ENCODE results near the gene ALG9. TPM values are rescaled to one million over a fixed set of nuclear protein-coding genes. Genes with fewer than 3 reads are reported as not detected.

Gene ALG9
- polyA plus RNA-seq, 2 of the 4 experiments (the other 2 are of a cell fraction) = 15.3 to 33.3 TPM

DNA sequence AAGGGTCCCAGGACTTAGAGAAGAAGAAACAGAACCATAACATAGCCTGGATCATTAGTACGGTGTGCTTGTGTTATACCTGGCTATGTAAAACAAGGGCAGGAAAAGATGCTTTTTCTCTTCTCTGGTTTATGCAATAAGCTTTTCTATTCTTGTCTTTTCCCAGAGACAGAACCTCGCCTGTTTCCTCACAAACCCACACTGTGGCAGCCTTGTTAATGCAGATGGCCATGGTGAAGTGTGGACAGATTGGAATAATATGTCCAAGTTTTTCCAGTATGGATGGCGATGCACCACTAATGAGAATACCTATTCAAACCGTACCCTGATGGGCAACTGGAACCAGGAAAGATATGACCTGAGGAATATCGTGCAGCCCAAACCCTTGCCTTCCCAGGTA lies 10.8 kb upstream of the ALG9 start:
- no peak overlapping the region for H3K27ac ChIP-seq
- TF ChIP-seq RNF2 (IDR thresholded peaks at IDR 0.05; ENCODE audit: borderline replicate concordance, low read depth) (no peak), RARB (CRISPR knock-in tag; IDR thresholded peaks at IDR 0.05) (no peak), HOXA7 (CRISPR knock-in tag; IDR thresholded peaks at IDR 0.05) (no peak), EP300 (IDR thresholded peaks at IDR 0.05) (no peak)
- TF ChIP-seq, protein P1, sequence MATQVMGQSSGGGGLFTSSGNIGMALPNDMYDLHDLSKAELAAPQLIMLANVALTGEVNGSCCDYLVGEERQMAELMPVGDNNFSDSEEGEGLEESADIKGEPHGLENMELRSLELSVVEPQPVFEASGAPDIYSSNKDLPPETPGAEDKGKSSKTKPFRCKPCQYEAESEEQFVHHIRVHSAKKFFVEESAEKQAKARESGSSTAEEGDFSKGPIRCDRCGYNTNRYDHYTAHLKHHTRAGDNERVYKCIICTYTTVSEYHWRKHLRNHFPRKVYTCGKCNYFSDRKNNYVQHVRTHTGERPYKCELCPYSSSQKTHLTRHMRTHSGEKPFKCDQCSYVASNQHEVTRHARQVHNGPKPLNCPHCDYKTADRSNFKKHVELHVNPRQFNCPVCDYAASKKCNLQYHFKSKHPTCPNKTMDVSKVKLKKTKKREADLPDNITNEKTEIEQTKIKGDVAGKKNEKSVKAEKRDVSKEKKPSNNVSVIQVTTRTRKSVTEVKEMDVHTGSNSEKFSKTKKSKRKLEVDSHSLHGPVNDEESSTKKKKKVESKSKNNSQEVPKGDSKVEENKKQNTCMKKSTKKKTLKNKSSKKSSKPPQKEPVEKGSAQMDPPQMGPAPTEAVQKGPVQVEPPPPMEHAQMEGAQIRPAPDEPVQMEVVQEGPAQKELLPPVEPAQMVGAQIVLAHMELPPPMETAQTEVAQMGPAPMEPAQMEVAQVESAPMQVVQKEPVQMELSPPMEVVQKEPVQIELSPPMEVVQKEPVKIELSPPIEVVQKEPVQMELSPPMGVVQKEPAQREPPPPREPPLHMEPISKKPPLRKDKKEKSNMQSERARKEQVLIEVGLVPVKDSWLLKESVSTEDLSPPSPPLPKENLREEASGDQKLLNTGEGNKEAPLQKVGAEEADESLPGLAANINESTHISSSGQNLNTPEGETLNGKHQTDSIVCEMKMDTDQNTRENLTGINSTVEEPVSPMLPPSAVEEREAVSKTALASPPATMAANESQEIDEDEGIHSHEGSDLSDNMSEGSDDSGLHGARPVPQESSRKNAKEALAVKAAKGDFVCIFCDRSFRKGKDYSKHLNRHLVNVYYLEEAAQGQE (IDR thresholded peaks at IDR 0.05) = no peak
- no peak overlapping the region for H3K4me2 ChIP-seq
- ATAC-seq (no peak), FAIRE-seq (no peak), DNase-seq (ENCODE audit: low read depth in 1 of 2, low spot score in 1 of 2) (no peak)
- 87% methylated on average over 5 of the region's 5 CpGs for WGBS (ENCODE audit: missing lambda C conversion rate)
- no peaks in the 10 kb centered on the region for H3K9me3 ChIP-seq
- CTCF ChIA-PET = interaction anchor here (0.9 to 1.5 kb wide), 4 partner anchors 11 to 100 kb away, joined by 3 to 4 read pairs (median 3); partner anchors contain the start of gene ALG9
- no peak overlapping the region for H3K4me3 ChIP-seq
- POLR2A ChIA-PET = interaction anchor here (1.7 kb wide), 1 partner anchor 45 kb away, joined by 7 read pairs; no protein-coding TSS in a partner anchor
- H3K4me1 ChIP-seq = peaks cover 9% of the 10 kb centered on the region; the same call in 1 of the 3 replicates

GRCh38 chr11:111879637-111879960 lies 8.2 kb upstream of the ALG9 start:
- Histone ChIP-seq H3K4me3 (peak overlapping the region; percentile 78), H3K9me3 (no peaks in the 10 kb centered on the region), H3K4me1 (peaks cover 9% of the 10 kb centered on the region; the same call in 1 of the 3 replicates), H3K4me2 (peak overlapping the region; percentile 84), H3K27ac (peak overlapping the region; percentile 80 to 99)
- ATAC-seq (peak; percentile 3 to 15; a peak in 3 of 6 replicates), DNase-seq (ENCODE audit: low read depth in 1 of 2, low spot score in 1 of 2) (no peak), FAIRE-seq (no peak)
- no peak for TF ChIP-seq ZNF302 (CRISPR knock-in tag; IDR thresholded peaks at IDR 0.05)
- TF ChIP-seq PHF8 (IDR thresholded peaks at IDR 0.05; ENCODE audit: borderline replicate concordance, low read depth) = peak; percentile 28; the same call in 1 of the 2 replicates
- TF ChIP-seq, protein P2, sequence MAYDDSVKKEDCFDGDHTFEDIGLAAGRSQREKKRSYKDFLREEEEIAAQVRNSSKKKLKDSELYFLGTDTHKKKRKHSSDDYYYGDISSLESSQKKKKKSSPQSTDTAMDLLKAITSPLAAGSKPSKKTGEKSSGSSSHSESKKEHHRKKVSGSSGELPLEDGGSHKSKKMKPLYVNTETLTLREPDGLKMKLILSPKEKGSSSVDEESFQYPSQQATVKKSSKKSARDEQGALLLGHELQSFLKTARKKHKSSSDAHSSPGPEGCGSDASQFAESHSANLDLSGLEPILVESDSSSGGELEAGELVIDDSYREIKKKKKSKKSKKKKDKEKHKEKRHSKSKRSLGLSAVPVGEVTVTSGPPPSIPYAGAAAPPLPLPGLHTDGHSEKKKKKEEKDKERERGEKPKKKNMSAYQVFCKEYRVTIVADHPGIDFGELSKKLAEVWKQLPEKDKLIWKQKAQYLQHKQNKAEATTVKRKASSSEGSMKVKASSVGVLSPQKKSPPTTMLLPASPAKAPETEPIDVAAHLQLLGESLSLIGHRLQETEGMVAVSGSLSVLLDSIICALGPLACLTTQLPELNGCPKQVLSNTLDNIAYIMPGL (CRISPR knock-in tag; IDR thresholded peaks at IDR 0.05; ENCODE audit: borderline replicate concordance) = no peak
- 47% methylated on average over 6 of the region's 6 CpGs for WGBS (ENCODE audit: missing lambda C conversion rate)
- POLR2A ChIA-PET = interaction anchor here (1.1 kb wide), 1 partner anchor 47 kb away, joined by 7 read pairs; no protein-coding TSS in a partner anchor
- CTCF ChIA-PET = interaction anchor here (0.9 to 1.0 kb wide), 3 partner anchors 34 to 102 kb away, joined by 3 to 6 read pairs (median 3); no protein-coding TSS in a partner anchor

DNA sequence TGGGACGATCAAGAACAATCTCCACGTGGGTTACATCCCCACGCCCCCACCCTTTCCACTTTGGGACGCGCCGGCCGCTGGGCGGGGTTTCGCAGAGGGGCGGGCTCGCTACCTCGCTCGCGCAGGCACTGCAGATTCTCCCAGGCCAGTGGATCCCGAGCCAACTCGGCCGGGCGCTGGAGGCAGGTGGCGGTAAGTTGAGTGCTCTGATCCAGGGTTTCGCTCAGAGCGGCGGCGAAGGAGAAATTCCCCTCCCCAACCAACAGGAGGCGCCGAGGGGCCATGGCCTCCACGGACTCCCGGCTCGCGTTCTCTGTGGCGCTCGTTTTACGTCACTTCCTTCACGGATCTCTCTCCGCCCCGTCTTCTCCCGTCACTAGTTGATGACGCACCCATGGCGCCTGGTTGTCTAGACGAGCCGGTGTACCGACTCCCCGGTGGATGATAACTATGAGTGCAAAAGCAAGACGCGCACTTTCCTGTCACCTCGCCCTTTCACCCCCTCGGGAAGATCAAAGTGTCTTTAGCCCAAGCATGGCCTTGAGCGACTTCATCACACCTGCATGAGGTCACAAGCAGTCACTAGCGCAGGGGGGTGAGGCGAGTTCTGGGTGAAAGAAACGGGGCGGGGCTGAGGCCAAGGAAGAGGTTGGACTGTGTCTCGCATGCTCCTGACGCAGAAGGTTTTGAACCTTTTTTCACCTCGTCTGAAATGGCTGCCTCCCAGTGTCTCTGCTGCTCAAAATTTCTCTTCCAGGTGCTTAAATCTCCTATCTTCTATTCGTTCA lies 7.7 kb upstream of the ALG9 start, which contains the start of the genes CFAP68 and FDXACB1:
Gene CFAP68, plus strand, starts transcription at position 693 of the 788 bp plus-strand sequence. Its CDS starts 20 bp downstream, at position 713.
Gene FDXACB1, minus strand, starts transcription at position 317 of the 788 bp plus-strand sequence. Its CDS starts 33 bp downstream, at position 284.
- ATAC-seq (peak; percentile 96 to 97), DNase-seq (ENCODE audit: low read depth in 1 of 2, low spot score in 1 of 2) (peak; percentile 83 to 98), FAIRE-seq (no peak)
- peaks cover 9% of the 10 kb centered on the region; the same call in 1 of the 3 replicates for H3K4me1 ChIP-seq
- no peaks in the 10 kb centered on the region for H3K9me3 ChIP-seq
- peak within 1 kb of the TSS; percentile 78 for H3K4me3 ChIP-seq
- peak within 1 kb of the TSS; percentile 80 to 99 for H3K27ac ChIP-seq
- POLR2A ChIA-PET = interaction anchor here (1.1 to 1.7 kb wide), 2 partner anchors 48 kb away, joined by 5 to 7 read pairs; no protein-coding TSS in a partner anchor
- peak within 1 kb of the TSS; percentile 92 for H3K4me2 ChIP-seq
- CTCF ChIA-PET = interaction anchor here (0.9 to 1.5 kb wide), 6 partner anchors 35 to 106 kb away, joined by 3 to 12 read pairs (median 4); no protein-coding TSS in a partner anchor
- 2% methylated on average over 46 of the region's 55 CpGs for WGBS (ENCODE audit: missing lambda C conversion rate)
- TF ChIP-seq CHD2 (IDR thresholded peaks at IDR 0.05; ENCODE audit: low read length, partially characterized antibody) (no peak), HOXB5 (CRISPR knock-in tag; IDR thresholded peaks at IDR 0.05) (no peak), JUN (IDR thresholded peaks at IDR 0.05) (peak in 1 of 2 experiments; percentile 76; a peak in 4 of 5 replicates), POLR2AphosphoS2 (conservative IDR thresholded peaks at IDR 0.05; ENCODE audit: low read length) (no peak), CEBPB (IDR thresholded peaks at IDR 0.05) (no peak), JUNB (IDR thresholded peaks at IDR 0.05) (no peak), ELK1 (IDR thresholded peaks at IDR 0.05; ENCODE audit: low read depth, low read length) (no peak), CTCF (IDR thresholded peaks at IDR 0.05) (peak; percentile 56)
- TF ChIP-seq, protein P2 (CRISPR knock-in tag; IDR thresholded peaks at IDR 0.05; ENCODE audit: borderline replicate concordance) = no peak
- TF ChIP-seq, protein P3, sequence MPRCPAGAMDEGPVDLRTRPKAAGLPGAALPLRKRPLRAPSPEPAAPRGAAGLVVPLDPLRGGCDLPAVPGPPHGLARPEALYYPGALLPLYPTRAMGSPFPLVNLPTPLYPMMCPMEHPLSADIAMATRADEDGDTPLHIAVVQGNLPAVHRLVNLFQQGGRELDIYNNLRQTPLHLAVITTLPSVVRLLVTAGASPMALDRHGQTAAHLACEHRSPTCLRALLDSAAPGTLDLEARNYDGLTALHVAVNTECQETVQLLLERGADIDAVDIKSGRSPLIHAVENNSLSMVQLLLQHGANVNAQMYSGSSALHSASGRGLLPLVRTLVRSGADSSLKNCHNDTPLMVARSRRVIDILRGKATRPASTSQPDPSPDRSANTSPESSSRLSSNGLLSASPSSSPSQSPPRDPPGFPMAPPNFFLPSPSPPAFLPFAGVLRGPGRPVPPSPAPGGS (IDR thresholded peaks at IDR 0.05) = peak; percentile 63; the same call in 1 of the 3 replicates
